Thoracic aorta (tissue), 2 donors: ENCODE measurements around the gene SLC1A6. TPM values are rescaled to one million over a fixed set of nuclear protein-coding genes. Genes with fewer than 3 reads are reported as not detected.

Source experiments
- ATAC-seq: fragments of 150-250 bp; one replicate; pipeline ENCODE4 v1.8.0; 2017; ENCODE audit warnings: low read depth; ENCODE audit not compliant: insufficient number of reproducible peaks, low FRiP score
- DNase-seq: peaks from one replicate; pipeline ENCODE4 v3.0.0-alpha.2; 2020; ENCODE audit warnings: low spot score
- H3K27ac ChIP-seq, 2 donors: fragments of 200-600 bp; sonication (generic); 1 replicate in 1 of 2; 2 replicates in 1 of 2; pipeline ENCODE4 v1.5.1; 2016; ENCODE audit warnings: mild to moderate bottlenecking in 2 of 2, moderate library complexity in 2 of 2
- H3K27me3 ChIP-seq: fragments of 200-600 bp; sonication (generic); replicated peaks from 2 replicates; pipeline ENCODE4 v1.6.0; 2016; ENCODE audit warnings: mild to moderate bottlenecking; ENCODE audit not compliant: insufficient read depth
- H3K36me3 ChIP-seq: fragments of 200-600 bp; sonication (generic); one replicate; pipeline ENCODE4 v1.5.1; 2016
- H3K4me1 ChIP-seq, 2 donors: fragments of 200-600 bp; sonication (generic); 1 replicate in 1 of 2; 2 replicates in 1 of 2; pipeline versions ENCODE4 v1.5.1 to v1.6.0; 2016; ENCODE audit warnings: low read depth in 2 of 2, mild to moderate bottlenecking in 1 of 2; ENCODE audit not compliant: control insufficient read depth in 1 of 2
- H3K4me3 ChIP-seq: fragments of 200-600 bp; sonication (generic); 2 replicates; pipeline ENCODE4 v1.5.1; 2016; ENCODE audit warnings: mild to moderate bottlenecking
- H3K9me3 ChIP-seq: fragments of 200-600 bp; sonication (generic); 2 replicates; pipeline ENCODE4 v1.5.1; 2016
- CTCF ChIP-seq: fragments of 200-600 bp; sonication (generic); IDR thresholded peaks from one replicate; pipeline ENCODE4 v1.5.1; 2019; ENCODE audit warnings: antibody characterized with exemption
- total RNA-seq, 2 donors: library from RNA; depleted of rRNA; stranded (reverse); fragments of >200 nt; gene quantifications; one replicate each; pipeline versions ENCODE4 v1.1.0 to v1.2.3, GENCODE V29; 2016

Gene SLC1A6
- total RNA-seq, 2 donors from 2014 or later: not detected

GRCh38 chr19:14992780-14993179 is 13.1 kb upstream of the SLC1A6 start:
- Histone ChIP-seq H3K9me3 (no peaks in the 10 kb centered on the region), H3K4me1 (no peaks in the 10 kb centered on the region), H3K27me3 (no peaks in the 10 kb centered on the region), H3K36me3 (no peaks in the 10 kb centered on the region), H3K27ac (no peak overlapping the region), H3K4me3 (no peak overlapping the region)
- DNase-seq: no peak
- ATAC-seq: no peak
- no peak for TF ChIP-seq CTCF

GRCh38 chr19:14985133-14985532 is 5.5 kb upstream of the SLC1A6 start:
- Histone ChIP-seq H3K9me3 (no peaks in the 10 kb centered on the region), H3K27ac (no peak overlapping the region), H3K4me1 (no peaks in the 10 kb centered on the region), H3K4me3 (no peak overlapping the region), H3K36me3 (no peaks in the 10 kb centered on the region), H3K27me3 (no peaks in the 10 kb centered on the region)
- no peak for TF ChIP-seq CTCF
- ATAC-seq (no peak), DNase-seq (no peak)

GRCh38 chr19:14978161-14978776 is 1.4 kb downstream of the SLC1A6 start:
- ATAC-seq (no peak), DNase-seq (no peak)
- no peaks in the 10 kb centered on the region for H3K36me3 ChIP-seq
- no peaks in the 10 kb centered on the region for H3K4me1 ChIP-seq
- H3K27ac ChIP-seq: no peak overlapping the region
- no peak for TF ChIP-seq CTCF
- no peaks in the 10 kb centered on the region for H3K9me3 ChIP-seq
- H3K27me3 ChIP-seq: no peaks in the 10 kb centered on the region
- H3K4me3 ChIP-seq: no peak overlapping the region

GRCh38 chr19:14977128-14977527 is 2.5 kb downstream of the SLC1A6 start:
- ATAC-seq (no peak), DNase-seq (no peak)
- Histone ChIP-seq H3K4me3 (no peak overlapping the region), H3K9me3 (no peaks in the 10 kb centered on the region), H3K27ac (no peak overlapping the region), H3K36me3 (no peaks in the 10 kb centered on the region), H3K4me1 (no peaks in the 10 kb centered on the region), H3K27me3 (no peaks in the 10 kb centered on the region)
- no peak for TF ChIP-seq CTCF

- no peak for ATAC-seq
- H3K4me1 ChIP-seq: no peaks in the 10 kb centered on the region
- H3K4me3 ChIP-seq: no peak overlapping the region
- H3K9me3 ChIP-seq: no peaks in the 10 kb centered on the region
- H3K27me3 ChIP-seq: no peaks in the 10 kb centered on the region
- DNase-seq: no peak
- no peak for TF ChIP-seq CTCF
- H3K27ac ChIP-seq: no peak overlapping the region
- H3K36me3 ChIP-seq: no peaks in the 10 kb centered on the region
These were observed 5.2 kb downstream of the SLC1A6 start for GRCh38 chr19:14974488-14974887.
